Ecto neural progenitor cell (in vitro differentiated cells): ENCODE results near the gene PRH2.

Experiments used
- DNase-seq: peaks from one replicate; pipeline ENCODE4 v3.0.0-alpha.2; 2018; ENCODE audit warnings: low spot score

The PRH2 gene

DNA sequence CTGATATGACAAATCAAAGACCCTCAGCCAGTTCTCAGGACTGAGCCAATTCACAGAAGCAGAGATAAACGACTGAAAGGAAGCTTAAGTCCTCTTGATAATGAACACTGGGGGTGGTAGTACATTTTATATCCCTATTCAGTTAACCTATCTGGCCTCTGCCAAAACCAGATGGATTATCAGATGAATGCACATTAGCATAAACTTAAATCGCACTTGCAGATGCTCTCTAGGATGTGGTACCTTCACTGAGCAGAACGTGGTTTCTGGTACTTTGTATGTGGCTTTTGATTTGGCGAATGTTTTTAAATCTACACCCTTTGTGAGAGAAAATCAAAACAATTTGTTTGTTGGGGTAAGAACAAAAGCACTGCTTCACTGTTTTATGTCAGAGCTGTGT, 31.2 kb downstream of the PRH2 start:
- DNase-seq = no peak

DNA sequence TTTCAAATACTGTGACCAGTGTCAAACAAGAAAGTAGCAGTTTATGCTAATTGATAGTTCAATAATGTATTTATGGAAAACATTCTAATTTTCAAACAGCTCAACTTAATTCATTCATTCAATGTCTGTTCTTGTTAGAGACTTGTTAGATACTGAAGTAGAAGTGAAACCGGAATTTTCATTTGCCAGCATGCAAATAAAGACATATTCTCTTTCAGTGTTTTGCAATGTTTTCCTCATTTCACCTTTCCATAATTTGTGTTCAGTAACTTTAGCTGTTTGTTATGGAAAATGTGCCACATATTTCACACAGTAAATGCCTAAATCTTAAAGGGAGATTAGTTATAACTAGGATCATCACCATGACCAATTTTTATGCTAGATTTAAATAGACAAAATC, 36.4 kb downstream of the PRH2 start:
- no peak for DNase-seq

DNA sequence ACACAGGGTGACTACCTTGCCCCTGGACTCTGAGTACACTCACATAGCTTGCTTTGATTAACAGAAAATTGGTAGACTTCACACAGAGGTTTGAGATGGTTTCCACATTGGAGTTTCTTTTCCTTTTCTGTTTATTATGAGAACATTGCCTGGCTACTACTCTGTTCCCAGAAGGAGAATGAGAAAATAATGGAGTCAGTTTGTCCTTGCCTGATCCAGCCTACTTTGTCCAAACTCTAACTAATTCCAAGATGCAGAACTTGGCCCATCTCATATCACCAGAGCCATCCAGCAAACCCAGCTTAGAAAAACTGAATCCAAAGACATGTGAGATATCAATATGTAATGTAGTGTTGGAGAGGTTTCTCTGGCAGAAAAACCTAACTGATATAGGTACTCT, 37.3 kb downstream of the PRH2 start:
- no peak for DNase-seq

DNA sequence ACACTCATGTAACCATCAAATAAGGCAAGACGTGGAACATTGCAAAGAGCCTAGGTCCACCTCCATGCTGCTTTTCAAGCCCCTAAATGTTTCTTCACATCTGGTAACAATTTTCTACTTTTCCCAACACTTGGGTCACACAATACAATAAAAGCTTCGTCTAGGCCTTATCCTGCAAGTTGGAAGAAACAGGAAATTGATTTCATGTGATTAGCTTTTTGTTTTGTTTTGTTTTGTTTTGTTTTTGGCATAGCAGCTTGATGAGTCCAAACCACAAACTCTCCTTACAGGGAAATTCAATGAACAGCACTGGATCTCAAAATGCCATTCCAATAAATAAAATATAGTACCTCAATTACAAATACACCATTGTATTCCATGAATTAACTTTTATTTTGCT, 38.4 kb downstream of the PRH2 start:
- no peak for DNase-seq

DNA sequence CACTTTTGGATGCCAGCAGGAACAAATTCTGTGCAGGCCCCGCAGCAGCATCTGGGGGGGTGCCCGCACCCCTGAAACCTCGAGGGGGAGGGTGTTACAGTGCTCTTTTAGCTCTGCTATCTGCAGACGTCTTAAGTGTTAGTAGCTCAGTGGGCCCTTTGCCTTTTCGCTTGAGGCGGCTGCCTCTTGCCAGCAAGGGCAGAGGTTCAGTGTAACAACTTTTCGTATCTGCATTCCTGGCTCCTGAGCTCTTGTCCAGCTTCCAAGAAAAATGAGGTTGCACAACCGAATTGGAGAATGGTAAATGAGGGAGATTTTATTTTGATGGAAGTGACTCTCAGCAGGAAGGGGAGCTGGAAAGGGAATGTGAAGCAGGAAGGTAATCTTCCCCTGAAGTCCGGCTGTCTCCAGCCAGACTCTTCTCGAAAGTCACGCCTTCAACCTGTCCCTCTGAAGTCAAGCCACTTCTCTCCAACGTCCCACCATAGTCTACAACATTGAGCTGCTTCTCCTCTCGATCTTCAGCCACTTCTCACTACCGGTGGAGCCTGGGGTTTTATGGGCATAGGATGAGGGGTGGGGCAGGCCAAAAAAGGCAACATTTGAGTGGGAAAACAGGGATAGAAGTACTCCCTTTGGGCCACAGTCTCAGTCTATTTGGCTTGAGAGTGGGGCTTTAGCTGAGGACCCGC, 39.9 kb downstream of the PRH2 start:
- no peak for DNase-seq

DNA sequence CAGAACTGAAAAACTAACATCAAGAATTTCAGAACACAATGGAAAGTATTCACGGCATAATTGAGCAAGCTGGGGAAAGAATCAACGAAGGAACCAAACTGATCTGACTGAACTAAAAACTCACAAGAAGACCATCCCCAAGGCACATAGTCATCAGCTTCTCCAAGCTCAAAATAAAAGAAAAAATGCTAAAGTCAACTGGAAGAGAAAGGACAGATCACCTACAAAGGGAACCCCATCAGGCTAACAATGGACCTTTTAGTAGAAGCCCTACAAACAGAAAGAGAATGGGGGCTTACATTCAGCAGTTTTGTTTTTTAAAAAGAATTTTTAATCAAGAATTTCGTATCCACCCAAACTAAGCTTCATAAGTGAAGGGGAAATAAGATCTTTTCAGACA, 45.9 kb downstream of the PRH2 start:
- no peak for DNase-seq

DNA sequence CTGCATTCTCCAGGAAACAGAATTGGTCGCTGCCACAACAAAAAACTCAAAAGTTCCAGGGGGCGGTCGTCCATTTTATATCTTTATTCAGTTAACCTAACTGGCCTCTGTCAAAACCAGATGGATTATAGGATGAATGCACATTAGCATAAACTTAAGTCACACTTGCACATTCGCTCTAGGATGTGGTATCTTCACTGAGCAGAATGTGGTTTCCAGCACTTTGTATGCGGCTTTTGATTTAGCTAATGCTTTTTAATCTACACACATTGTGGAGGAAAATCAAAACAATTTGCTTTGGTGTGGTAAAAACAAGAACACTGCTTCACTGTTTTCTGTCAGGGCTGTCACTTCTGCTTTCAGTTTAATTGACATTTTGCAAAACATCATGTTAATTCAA, 53.2 kb downstream of the PRH2 start:
- DNase-seq = no peak
